ENCODE data around the gene PRRX2.

PRRX2 gene

DNA sequence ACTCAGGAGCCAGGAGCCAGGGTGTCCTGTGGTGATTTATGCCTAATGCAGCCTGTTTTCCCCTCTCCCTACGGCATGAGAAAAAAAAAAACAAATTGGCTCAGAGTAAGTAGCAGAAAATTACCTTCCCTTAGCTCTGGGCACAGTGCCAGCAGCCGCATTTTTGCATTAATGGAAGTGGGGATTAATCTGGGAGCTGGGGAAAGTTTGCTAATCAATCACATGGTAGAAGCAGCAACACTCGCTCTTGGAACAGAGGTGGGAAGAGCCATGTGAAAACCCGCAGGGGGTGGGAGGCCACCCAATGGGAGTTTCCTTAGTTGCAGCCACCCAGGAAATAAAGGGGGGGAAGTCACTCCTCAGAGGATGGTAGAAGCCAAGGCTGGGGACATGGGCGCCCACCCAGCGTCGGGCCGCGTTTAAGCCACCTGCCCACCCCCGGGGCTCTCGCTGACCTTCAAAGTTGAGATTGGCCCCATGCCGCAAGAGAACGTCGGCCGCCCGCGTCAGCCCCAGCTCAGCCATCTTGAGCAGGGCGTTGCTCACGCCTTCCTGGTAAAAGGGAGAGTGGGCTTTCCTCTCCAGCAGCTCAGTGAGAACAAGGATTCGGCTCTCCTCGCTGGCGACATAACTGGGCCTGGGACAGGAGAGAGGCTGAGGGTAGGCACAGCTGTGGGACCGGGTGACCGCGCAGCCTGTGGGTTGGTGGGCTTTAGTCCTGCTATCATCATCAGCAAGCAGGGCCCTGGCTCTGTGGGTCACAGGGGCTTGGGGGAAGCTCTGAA, 25.2 kb upstream of the PRRX2 start (continued):
- TF ChIP-seq ZSCAN23 (tag by site-specific recombination; IDR thresholded peaks at IDR 0.05) = no peak
- TF ChIP-seq ZNF2 (tag by site-specific recombination; IDR thresholded peaks at IDR 0.05) = peak; percentile 47; the same call in 1 of the 2 replicates
- peak; percentile 46; the same call in 1 of the 2 replicates for TF ChIP-seq TSHZ1 (tag by site-specific recombination; IDR thresholded peaks at IDR 0.05; ENCODE audit: borderline replicate concordance)
- no peak for TF ChIP-seq ZBTB21 (tag by site-specific recombination; IDR thresholded peaks at IDR 0.05)
- peak; percentile 76 for TF ChIP-seq BCL11B (tag by site-specific recombination; IDR thresholded peaks at IDR 0.05; ENCODE audit: low read depth)
- no peak for TF ChIP-seq ZNF354C (tag by site-specific recombination; IDR thresholded peaks at IDR 0.05; ENCODE audit: borderline replicate concordance, low read depth)
- no peak for TF ChIP-seq TRIM28 (IDR thresholded peaks at IDR 0.05; ENCODE audit: borderline replicate concordance, low read length)
- TF ChIP-seq SP7 (tag by site-specific recombination; IDR thresholded peaks at IDR 0.05) = peak; percentile 91
- no peak for TF ChIP-seq ZNF776 (tag by site-specific recombination; IDR thresholded peaks at IDR 0.05; ENCODE audit: borderline replicate concordance)
- no peak for TF ChIP-seq ZNF521 (tag by site-specific recombination; IDR thresholded peaks at IDR 0.05)
- TF ChIP-seq ZNF629 (tag by site-specific recombination; IDR thresholded peaks at IDR 0.05) = peak; percentile 84
- 0 out of 2 replicates have a peak, but pooled peaks have one; percentile 78 for TF ChIP-seq GLI2 (tag by site-specific recombination; IDR thresholded peaks at IDR 0.05; ENCODE audit: borderline replicate concordance, low read depth)
- no peak for TF ChIP-seq ZNF548 (tag by site-specific recombination; IDR thresholded peaks at IDR 0.05)
- peak; percentile 51; the same call in 1 of the 2 replicates for TF ChIP-seq BCL11A (tag by site-specific recombination; IDR thresholded peaks at IDR 0.05; ENCODE audit: low read depth)
- no peak for TF ChIP-seq SALL2 (tag by site-specific recombination; IDR thresholded peaks at IDR 0.05; ENCODE audit: borderline replicate concordance)

- Histone ChIP-seq H3K36me3 (ENCODE audit: control insufficient read depth in 2 of 2, insufficient read depth in 1 of 2, low read length in 2 of 2) (peaks cover 4 to 36% of the 10 kb centered on the region in 2 experiments; a peak in 2 of 3 replicates), H3K4me3 (ENCODE audit: low read depth, low read length) (peak overlapping the region; percentile 79), H3K27ac (ENCODE audit: extremely low read depth, low read depth, low read length) (peak overlapping the region; percentile 70), H3K4me1 (ENCODE audit: control insufficient read depth, insufficient read depth, low read length) (peaks cover 11% of the 10 kb centered on the region), H3K9me3 (ENCODE audit: control insufficient read depth, insufficient read depth, low read depth, low read length) (no peaks in the 10 kb centered on the region)
- CTCF ChIA-PET = interaction anchor here (0.6 to 3.6 kb wide), 15 partner anchors 9 to 529 kb away, joined by 3 to 28 read pairs (median 8); no protein-coding TSS in a partner anchor
- POLR2A ChIA-PET = interaction anchor here (0.9 to 5.5 kb wide), 4 partner anchors 11 to 118 kb away, joined by 3 to 57 read pairs (median 6); partner anchors contain the start of gene NTMT1
- TF ChIP-seq ZNF239 (tag by site-specific recombination; IDR thresholded peaks at IDR 0.05) (no peak), ZBTB10 (tag by site-specific recombination; IDR thresholded peaks at IDR 0.05) (no peak), ZNF837 (tag by site-specific recombination; IDR thresholded peaks at IDR 0.05) (no peak), ZNF555 (tag by site-specific recombination; conservative IDR thresholded peaks at IDR 0.05) (no peak), AEBP2 (tag by site-specific recombination; IDR thresholded peaks at IDR 0.05; ENCODE audit: borderline replicate concordance) (no peak), ZNF398 (tag by site-specific recombination; IDR thresholded peaks at IDR 0.05) (peak; percentile 55), ZBTB20 (tag by site-specific recombination; IDR thresholded peaks at IDR 0.05) (no peak)
These were observed 24.3 kb upstream of the PRRX2 start for GRCh38 chr9:129640871-129641749.

Measured in HEK293 (cell line).